ENCODE data around the gene KRT78. TPM values are rescaled to one million over a fixed set of nuclear protein-coding genes. Genes with fewer than 3 reads are reported as not detected.

Gene KRT78
- total and polyA plus RNA-seq, 9 of the 15 experiments (the other 6 are each of a cell fraction or from before 2014, with no cell fraction given): not detected

DNA sequence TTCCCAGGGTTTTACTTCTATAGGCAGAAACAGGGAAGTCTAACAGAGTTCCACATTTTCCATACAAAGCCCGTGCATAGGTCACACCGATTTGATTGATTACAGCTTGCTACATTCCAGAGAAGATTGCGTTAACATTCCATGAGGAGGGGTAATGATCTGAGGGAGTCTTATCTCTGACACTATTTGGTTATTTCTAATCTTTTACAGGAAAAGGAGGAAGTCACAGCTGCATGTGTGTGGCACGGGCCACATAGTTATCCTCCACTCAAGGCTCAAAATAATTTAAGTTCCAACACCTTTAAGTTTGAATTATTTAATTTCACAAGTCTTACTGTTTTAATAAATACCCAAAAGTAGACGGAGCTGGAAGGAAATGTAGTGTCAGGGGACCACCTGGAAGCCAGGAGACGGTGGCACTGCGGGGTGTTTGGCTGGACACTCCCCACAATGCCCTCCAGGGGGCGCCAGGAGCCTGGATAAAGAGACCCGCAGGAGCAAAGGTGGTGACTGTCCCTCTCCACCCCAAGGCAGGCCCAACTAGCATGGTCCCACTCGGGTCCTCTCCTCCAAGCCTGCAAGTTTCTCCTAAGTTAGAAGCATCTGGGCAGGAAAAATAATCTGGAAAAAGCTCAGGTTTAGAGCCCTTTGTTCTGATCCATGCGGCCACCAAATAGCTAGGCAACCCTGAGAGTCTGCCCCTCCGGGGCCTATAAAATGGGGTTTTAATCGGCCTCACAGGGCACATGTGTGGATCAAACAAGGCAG is 35.9 kb upstream of the KRT78 start (continued):
- TF ChIP-seq, protein P1, sequence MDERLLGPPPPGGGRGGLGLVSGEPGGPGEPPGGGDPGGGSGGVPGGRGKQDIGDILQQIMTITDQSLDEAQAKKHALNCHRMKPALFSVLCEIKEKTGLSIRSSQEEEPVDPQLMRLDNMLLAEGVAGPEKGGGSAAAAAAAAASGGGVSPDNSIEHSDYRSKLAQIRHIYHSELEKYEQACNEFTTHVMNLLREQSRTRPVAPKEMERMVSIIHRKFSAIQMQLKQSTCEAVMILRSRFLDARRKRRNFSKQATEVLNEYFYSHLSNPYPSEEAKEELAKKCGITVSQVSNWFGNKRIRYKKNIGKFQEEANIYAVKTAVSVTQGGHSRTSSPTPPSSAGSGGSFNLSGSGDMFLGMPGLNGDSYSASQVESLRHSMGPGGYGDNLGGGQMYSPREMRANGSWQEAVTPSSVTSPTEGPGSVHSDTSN (CRISPR knock-in tag; IDR thresholded peaks at IDR 0.05; ENCODE audit: low read depth): 0 out of 2 replicates have a peak, but pooled peaks have one; percentile 8
- TF ChIP-seq, protein P1 (tag; conservative IDR thresholded peaks at IDR 0.05; ENCODE audit: low read depth): no peak
- TF ChIP-seq MAZ (CRISPR knock-in tag; conservative IDR thresholded peaks at IDR 0.05 in 1 of 2, IDR thresholded peaks at IDR 0.05 in 1 of 2): 0 out of 4 replicates have a peak, but pooled peaks of 1 of the 2 experiments have one; percentile 27
- TF ChIP-seq, protein P2, sequence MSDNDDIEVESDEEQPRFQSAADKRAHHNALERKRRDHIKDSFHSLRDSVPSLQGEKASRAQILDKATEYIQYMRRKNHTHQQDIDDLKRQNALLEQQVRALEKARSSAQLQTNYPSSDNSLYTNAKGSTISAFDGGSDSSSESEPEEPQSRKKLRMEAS (CRISPR knock-in tag; IDR thresholded peaks at IDR 0.05): no peak
- TF ChIP-seq HMG20B (CRISPR knock-in tag; IDR thresholded peaks at IDR 0.05): no peak
- TF ChIP-seq TCF7 (IDR thresholded peaks at IDR 0.05; ENCODE audit: borderline replicate concordance): no peak
- TF ChIP-seq, protein P3, sequence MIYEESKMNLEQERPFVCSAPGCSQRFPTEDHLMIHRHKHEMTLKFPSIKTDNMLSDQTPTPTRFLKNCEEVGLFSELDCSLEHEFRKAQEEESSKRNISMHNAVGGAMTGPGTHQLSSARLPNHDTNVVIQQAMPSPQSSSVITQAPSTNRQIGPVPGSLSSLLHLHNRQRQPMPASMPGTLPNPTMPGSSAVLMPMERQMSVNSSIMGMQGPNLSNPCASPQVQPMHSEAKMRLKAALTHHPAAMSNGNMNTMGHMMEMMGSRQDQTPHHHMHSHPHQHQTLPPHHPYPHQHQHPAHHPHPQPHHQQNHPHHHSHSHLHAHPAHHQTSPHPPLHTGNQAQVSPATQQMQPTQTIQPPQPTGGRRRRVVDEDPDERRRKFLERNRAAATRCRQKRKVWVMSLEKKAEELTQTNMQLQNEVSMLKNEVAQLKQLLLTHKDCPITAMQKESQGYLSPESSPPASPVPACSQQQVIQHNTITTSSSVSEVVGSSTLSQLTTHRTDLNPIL (CRISPR knock-in tag; IDR thresholded peaks at IDR 0.05): no peak
- TF ChIP-seq, protein P4, sequence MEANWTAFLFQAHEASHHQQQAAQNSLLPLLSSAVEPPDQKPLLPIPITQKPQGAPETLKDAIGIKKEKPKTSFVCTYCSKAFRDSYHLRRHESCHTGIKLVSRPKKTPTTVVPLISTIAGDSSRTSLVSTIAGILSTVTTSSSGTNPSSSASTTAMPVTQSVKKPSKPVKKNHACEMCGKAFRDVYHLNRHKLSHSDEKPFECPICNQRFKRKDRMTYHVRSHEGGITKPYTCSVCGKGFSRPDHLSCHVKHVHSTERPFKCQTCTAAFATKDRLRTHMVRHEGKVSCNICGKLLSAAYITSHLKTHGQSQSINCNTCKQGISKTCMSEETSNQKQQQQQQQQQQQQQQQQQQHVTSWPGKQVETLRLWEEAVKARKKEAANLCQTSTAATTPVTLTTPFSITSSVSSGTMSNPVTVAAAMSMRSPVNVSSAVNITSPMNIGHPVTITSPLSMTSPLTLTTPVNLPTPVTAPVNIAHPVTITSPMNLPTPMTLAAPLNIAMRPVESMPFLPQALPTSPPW (CRISPR knock-in tag; IDR thresholded peaks at IDR 0.05): no peak
- TF ChIP-seq ZBTB1 (CRISPR knock-in tag; IDR thresholded peaks at IDR 0.05; ENCODE audit: borderline replicate concordance, low read depth): no peak
- no peak for TF ChIP-seq TAF9B (IDR thresholded peaks at IDR 0.05; ENCODE audit: partially characterized antibody)
- peak; percentile 72; the same call in 1 of the 2 replicates for TF ChIP-seq ZNF121 (CRISPR knock-in tag; conservative IDR thresholded peaks at IDR 0.05)
- TF ChIP-seq POLR3A (IDR thresholded peaks at IDR 0.05; ENCODE audit: borderline replicate concordance, extremely low read depth, insufficient read depth, insufficient read length): no peak
- no peak for TF ChIP-seq KAT2B (IDR thresholded peaks at IDR 0.05; ENCODE audit: low read depth, low read length)
- TF ChIP-seq, protein P5, sequence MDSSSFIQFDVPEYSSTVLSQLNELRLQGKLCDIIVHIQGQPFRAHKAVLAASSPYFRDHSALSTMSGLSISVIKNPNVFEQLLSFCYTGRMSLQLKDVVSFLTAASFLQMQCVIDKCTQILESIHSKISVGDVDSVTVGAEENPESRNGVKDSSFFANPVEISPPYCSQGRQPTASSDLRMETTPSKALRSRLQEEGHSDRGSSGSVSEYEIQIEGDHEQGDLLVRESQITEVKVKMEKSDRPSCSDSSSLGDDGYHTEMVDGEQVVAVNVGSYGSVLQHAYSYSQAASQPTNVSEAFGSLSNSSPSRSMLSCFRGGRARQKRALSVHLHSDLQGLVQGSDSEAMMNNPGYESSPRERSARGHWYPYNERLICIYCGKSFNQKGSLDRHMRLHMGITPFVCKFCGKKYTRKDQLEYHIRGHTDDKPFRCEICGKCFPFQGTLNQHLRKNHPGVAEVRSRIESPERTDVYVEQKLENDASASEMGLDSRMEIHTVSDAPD (CRISPR knock-in tag; IDR thresholded peaks at IDR 0.05): no peak
- TF ChIP-seq, protein P6, sequence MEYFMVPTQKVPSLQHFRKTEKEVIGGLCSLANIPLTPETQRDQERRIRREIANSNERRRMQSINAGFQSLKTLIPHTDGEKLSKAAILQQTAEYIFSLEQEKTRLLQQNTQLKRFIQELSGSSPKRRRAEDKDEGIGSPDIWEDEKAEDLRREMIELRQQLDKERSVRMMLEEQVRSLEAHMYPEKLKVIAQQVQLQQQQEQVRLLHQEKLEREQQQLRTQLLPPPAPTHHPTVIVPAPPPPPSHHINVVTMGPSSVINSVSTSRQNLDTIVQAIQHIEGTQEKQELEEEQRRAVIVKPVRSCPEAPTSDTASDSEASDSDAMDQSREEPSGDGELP (CRISPR knock-in tag; IDR thresholded peaks at IDR 0.05; ENCODE audit: borderline replicate concordance): peak; percentile 65
- TF ChIP-seq SUPT5H (IDR thresholded peaks at IDR 0.05): no peak
- peak; percentile 72 for TF ChIP-seq JUND (IDR thresholded peaks at IDR 0.05; ENCODE audit: borderline replicate concordance, low read depth, low read length)
- peak; percentile 58; the same call in 1 of the 3 replicates for TF ChIP-seq JUND (tag; IDR thresholded peaks at IDR 0.05; ENCODE audit: borderline replicate concordance, low read depth, low read length)

All from K562 (cell line).